Peyer's patch (tissue), 4 donors: ENCODE results near the gene FUT4. TPM values are rescaled to one million over a fixed set of nuclear protein-coding genes. Genes with fewer than 3 reads are reported as not detected.

Experiments
- DNase-seq, 3 donors: peaks; one replicate each; pipeline ENCODE4 v3.0.0-alpha.2; 2017 to 2019
- H3K27ac ChIP-seq, 4 donors: fragments of 200-600 bp; sonication (generic); one replicate each; pipeline ENCODE4 v1.5.1; 2016 to 2019
- H3K27me3 ChIP-seq, 2 donors: fragments of 200-600 bp; sonication (generic); one replicate each; pipeline ENCODE4 v1.5.1; 2019
- H3K36me3 ChIP-seq, 3 donors: fragments of 200-600 bp; sonication (generic); one replicate each; pipeline ENCODE4 v1.5.1; 2016 to 2019
- H3K4me1 ChIP-seq, 4 donors: fragments of 200-600 bp; sonication (generic); one replicate each; pipeline ENCODE4 v1.5.1; 2016 to 2019
- H3K4me3 ChIP-seq, 4 donors: fragments of 200-600 bp; sonication (generic); 1 replicate in 3 of 4; 2 replicates in 1 of 4; pipeline ENCODE4 v1.5.1; 2016 to 2019; ENCODE audit warnings: mild to moderate bottlenecking in 1 of 4
- H3K9me3 ChIP-seq, 4 donors: fragments of 200-600 bp; sonication (generic); one replicate each; pipeline ENCODE4 v1.5.1; 2016 to 2019; ENCODE audit warnings: mild to moderate bottlenecking in 1 of 4
- CTCF ChIP-seq, 6 experiments: fragments of 450-650 bp in 4 of 6; fragments of 200-600 bp in 2 of 6; sonication (generic) in 1 of 6; IDR thresholded peaks; one replicate each; pipeline ENCODE4 v1.5.1; 2017 to 2019; ENCODE audit warnings: antibody characterized with exemption in 6 of 6, mild to moderate bottlenecking in 3 of 6, moderate library complexity in 1 of 6
- POLR2A ChIP-seq, 2 donors: fragments of 450-650 bp; IDR thresholded peaks; one replicate each; pipeline ENCODE4 v1.5.1; 2017; ENCODE audit warnings: antibody characterized with exemption in 2 of 2, mild to moderate bottlenecking in 2 of 2, moderate library complexity in 2 of 2
- total RNA-seq, 4 donors: library from RNA; depleted of rRNA; stranded (reverse); fragments of >200 nt; gene quantifications; one replicate each; pipeline ENCODE4 v1.1.0, GENCODE V29; 2016

The FUT4 gene
- total RNA-seq, 4 donors from 2014 or later: 9.1 to 34.3 (median 25.4) TPM

DNA sequence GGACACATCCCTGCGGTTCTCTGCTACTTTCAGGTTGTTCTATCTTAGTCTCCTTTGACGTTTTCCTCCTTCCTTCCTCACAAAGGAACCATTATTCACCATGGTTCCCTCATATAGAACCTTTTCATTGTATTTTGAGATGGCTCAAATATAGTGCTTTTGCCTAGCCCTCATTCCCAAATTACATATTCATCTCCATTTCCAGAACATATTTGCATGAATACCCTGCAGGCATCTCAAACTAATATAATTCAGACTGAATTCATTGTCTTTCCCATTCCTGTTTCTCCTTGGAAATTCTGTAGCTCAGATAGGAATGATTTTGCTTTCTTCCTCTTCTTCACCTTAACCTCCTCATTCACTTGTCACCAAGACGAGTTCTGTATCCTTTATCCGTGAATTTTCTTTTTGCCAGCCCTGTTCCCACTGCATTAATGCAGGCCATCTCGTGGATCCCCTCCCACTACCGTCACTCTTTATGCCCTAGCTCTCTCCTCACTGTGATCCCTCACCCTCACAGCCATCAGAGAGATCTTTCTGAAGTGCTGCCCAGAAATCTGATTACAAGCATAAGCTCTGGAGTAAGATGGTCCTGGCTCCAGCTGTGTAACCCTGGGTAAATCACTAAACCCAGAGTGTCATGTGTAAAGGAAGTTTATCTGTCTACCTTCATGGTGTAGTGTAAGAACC lies 46.8 kb downstream of the FUT4 start:
- H3K36me3 ChIP-seq: peaks cover 0 to 50% (median 0%) of the 10 kb centered on the region in 3 donors
- DNase-seq: no peak
- no peaks in the 10 kb centered on the region for H3K27me3 ChIP-seq
- no peaks in the 10 kb centered on the region for H3K4me1 ChIP-seq
- H3K27ac ChIP-seq: no peak overlapping the region
- no peaks in the 10 kb centered on the region for H3K9me3 ChIP-seq
- no peak overlapping the region for H3K4me3 ChIP-seq
- TF ChIP-seq CTCF (IDR thresholded peaks at IDR 0.05): no peak
- TF ChIP-seq POLR2A (IDR thresholded peaks at IDR 0.05): no peak

GRCh38 chr11:94593030-94593429 lies 49.3 kb downstream of the FUT4 start:
- H3K9me3 ChIP-seq: no peaks in the 10 kb centered on the region
- no peak overlapping the region for H3K4me3 ChIP-seq
- no peaks in the 10 kb centered on the region for H3K4me1 ChIP-seq
- DNase-seq: no peak
- no peak for TF ChIP-seq POLR2A (IDR thresholded peaks at IDR 0.05)
- no peak for TF ChIP-seq CTCF (IDR thresholded peaks at IDR 0.05)
- peaks cover 0 to 62% (median 0%) of the 10 kb centered on the region in 3 donors for H3K36me3 ChIP-seq
- H3K27me3 ChIP-seq: no peaks in the 10 kb centered on the region
- H3K27ac ChIP-seq: no peak overlapping the region

DNA sequence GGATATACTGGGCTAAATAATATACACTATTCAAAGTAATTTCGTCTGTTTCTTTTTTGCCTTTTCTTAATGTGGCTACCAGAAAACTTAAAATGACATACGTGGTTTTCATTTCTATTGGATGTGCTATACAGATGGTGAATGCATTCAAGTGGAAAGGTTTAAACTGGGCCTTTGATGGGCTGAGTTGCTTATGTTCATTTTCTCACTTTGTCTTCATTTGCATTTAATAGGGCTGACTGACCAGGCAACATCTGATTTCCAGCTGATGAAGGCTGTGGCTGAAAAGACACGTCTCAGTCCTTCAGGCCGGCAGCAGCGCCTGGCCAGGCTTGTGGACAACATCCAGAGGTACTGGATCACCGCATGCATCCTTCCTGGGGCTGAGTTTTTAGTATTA lies 51.4 kb downstream of the FUT4 start:
- TF ChIP-seq POLR2A (IDR thresholded peaks at IDR 0.05) (no peak), CTCF (IDR thresholded peaks at IDR 0.05) (no peak)
- H3K4me3 ChIP-seq: no peak overlapping the region
- no peaks in the 10 kb centered on the region for H3K27me3 ChIP-seq
- no peaks in the 10 kb centered on the region for H3K9me3 ChIP-seq
- H3K4me1 ChIP-seq: no peaks in the 10 kb centered on the region
- DNase-seq: no peak
- H3K36me3 ChIP-seq: peaks cover 0 to 55% (median 0%) of the 10 kb centered on the region in 3 donors
- no peak overlapping the region for H3K27ac ChIP-seq

DNA sequence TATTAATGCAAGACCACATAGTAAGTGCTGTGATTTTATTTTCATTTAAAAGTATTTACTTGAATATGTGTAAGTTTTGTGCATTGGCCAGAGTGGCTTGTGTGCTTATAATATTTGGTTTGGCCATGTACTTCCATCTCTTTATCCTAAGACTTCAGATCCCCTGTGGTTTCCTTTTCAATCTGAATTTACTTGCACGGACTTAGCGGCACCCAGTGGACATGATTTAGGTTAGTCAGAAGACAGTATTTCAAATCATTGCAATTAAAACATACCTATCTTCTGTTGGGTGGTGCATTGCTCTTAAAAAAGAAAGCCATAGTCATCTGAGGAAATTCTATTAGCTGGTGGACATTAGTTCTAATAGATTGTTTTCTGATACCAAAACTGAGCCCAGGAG lies 54.2 kb downstream of the FUT4 start:
- no peak overlapping the region for H3K27ac ChIP-seq
- H3K27me3 ChIP-seq: no peaks in the 10 kb centered on the region
- no peaks in the 10 kb centered on the region for H3K4me1 ChIP-seq
- no peaks in the 10 kb centered on the region for H3K9me3 ChIP-seq
- H3K4me3 ChIP-seq: no peak overlapping the region
- peaks cover 0 to 40% (median 0%) of the 10 kb centered on the region in 3 donors for H3K36me3 ChIP-seq
- no peak for DNase-seq
- TF ChIP-seq CTCF (IDR thresholded peaks at IDR 0.05): peak in 3 of 6 experiments; percentile 38 to 51 (median 46)
- no peak for TF ChIP-seq POLR2A (IDR thresholded peaks at IDR 0.05)

Other genes with a start within 250 kb of the FUT4 start
- not detected for gene IZUMO1R, start 239.3 kb upstream of the FUT4 start, total RNA-seq
- gene GPR83, start 142.5 kb upstream of the FUT4 start, total RNA-seq: 1 to 10 TPM in 1 of 4 donors, not detected in 3; 1.7 TPM
- gene MRE11, start 50.1 kb upstream of the FUT4 start, total RNA-seq: 10 to 100 TPM in 3 of 4 donors, 1 to 10 TPM in 1; 9.7 to 38.0 (median 14.1) TPM
- gene ANKRD49, start 49.9 kb upstream of the FUT4 start, total RNA-seq: 10 to 100 TPM; 17.3 to 49.5 (median 20.7) TPM
- gene C11orf97, start 31.5 kb upstream of the FUT4 start, total RNA-seq: not detected
- gene PIWIL4, start 23.4 kb downstream of the FUT4 start, total RNA-seq: 10 to 100 TPM in 3 of 4 donors, 1 to 10 TPM in 1; 5.0 to 20.4 (median 14.5) TPM
- 10 to 100 TPM in 1 of 4 donors, 1 to 10 TPM in 3; 2.5 to 19.0 (median 7.2) TPM for gene AMOTL1, start 224.4 kb downstream of the FUT4 start, total RNA-seq